PC-3 (cell line): ENCODE results near the gene VPS35L. TPM values are rescaled to one million over a fixed set of nuclear protein-coding genes. Genes with fewer than 3 reads are reported as not detected.

Experiments used
- ATAC-seq: fragments of 200-7000 bp; cut with Tn5 transposase; 2 replicates; pipeline ENCODE4 v1.9.1; 2020; ENCODE audit warnings: mild to moderate bottlenecking, moderate library complexity
- BruUV-seq: library from RNA; stranded (reverse); fragments of 400-500 nt; replicated peaks from 2 replicates; lab custom pipeline; 2021; lab: Mats Ljungman, UMichigan
- CTCF ChIA-PET: fragments of 300-600 bp; sonication (Branson Sonifier 250); formaldehyde crosslinking; loops from one replicate; lab custom pipeline; 2022; ENCODE audit warnings: antibody characterized with exemption; lab: Charles Lee
- POLR2A ChIA-PET: fragments of 300-600 bp; sonication (Branson Sonifier 250); formaldehyde crosslinking; loops from one replicate; lab custom pipeline; 2022; ENCODE audit warnings: antibody characterized with exemption; ENCODE audit not compliant: unreplicated experiment; lab: Charles Lee
- DNase-seq: peaks from one replicate; pipeline ENCODE4 v3.0.0-alpha.2; 2015
- H2AFZ ChIP-seq: fragments of 300-600 bp; sonication (generic); 2 replicates; pipeline ENCODE4 v1.6.0; 2016; ENCODE audit warnings: antibody characterized with exemption, low read length
- H3F3A ChIP-seq: fragments of 300-600 bp; sonication (generic); one replicate; pipeline ENCODE4 v1.6.0; 2017; ENCODE audit warnings: antibody characterized with exemption, low read length, control low read depth, mild to moderate bottlenecking; ENCODE audit not compliant: unreplicated experiment
- H3K27ac ChIP-seq: fragments of 300-600 bp; sonication (generic); 2 replicates; pipeline ENCODE4 v1.5.1; 2016; ENCODE audit warnings: mild to moderate bottlenecking, low read length
- H3K27me3 ChIP-seq: fragments of 300-600 bp; sonication (generic); 2 replicates; pipeline ENCODE4 v1.6.1; 2016; ENCODE audit warnings: low read length, mixed read lengths
- H3K36me3 ChIP-seq: fragments of 300-600 bp; sonication (generic); 2 replicates; pipeline ENCODE4 v1.6.1; 2016; ENCODE audit warnings: low read depth, mixed run types, low read length, mixed read lengths
- H3K4me1 ChIP-seq: fragments of 300-600 bp; sonication (generic); 2 replicates; pipeline ENCODE4 v1.5.1; 2016; ENCODE audit warnings: low read length; ENCODE audit not compliant: insufficient read depth
- H3K4me2 ChIP-seq: fragments of 300-600 bp; sonication (generic); 2 replicates; pipeline ENCODE4 v1.6.0; 2016; ENCODE audit warnings: low read length
- H3K4me3 ChIP-seq: fragments of 300-600 bp; sonication (generic); 2 replicates; pipeline ENCODE4 v1.5.1; 2016; ENCODE audit warnings: mild to moderate bottlenecking, low read length, mixed read lengths
- H3K79me2 ChIP-seq: fragments of 300-600 bp; sonication (generic); 2 replicates; pipeline ENCODE4 v1.6.1; 2017; ENCODE audit warnings: low read length, mixed read lengths
- H3K9ac ChIP-seq: fragments of 300-600 bp; sonication (generic); 2 replicates; pipeline ENCODE4 v1.6.0; 2016; ENCODE audit warnings: mild to moderate bottlenecking, low read length
- H3K9me2 ChIP-seq: fragments of 300-600 bp; sonication (generic); replicated peaks from 2 replicates; pipeline ENCODE4 v1.6.1; 2016; ENCODE audit warnings: mixed run types, low read length, mixed read lengths
- H3K9me3 ChIP-seq: fragments of 300-600 bp; sonication (generic); 2 replicates; pipeline ENCODE4 v1.6.1; 2016; ENCODE audit warnings: low read length, mixed read lengths
- H4K20me1 ChIP-seq: fragments of 300-600 bp; sonication (generic); 2 replicates; pipeline ENCODE4 v1.6.1; 2016; ENCODE audit warnings: low read length, mixed read lengths
- EZH2 ChIP-seq: fragments of 300-600 bp; sonication (generic); IDR thresholded peaks from one replicate; pipeline ENCODE4 v1.6.1; 2017; ENCODE audit warnings: antibody characterized with exemption, mild to moderate bottlenecking, low read length; ENCODE audit not compliant: unreplicated experiment
- EZH2phosphoT487 ChIP-seq: fragments of 300-600 bp; sonication (generic); IDR thresholded peaks from 2 replicates; pipeline ENCODE4 v1.6.1; 2018; ENCODE audit warnings: mild to moderate bottlenecking, antibody characterized with exemption, low read length, borderline replicate concordance
- intact Hi-C: fragments of 100-400 bp; cut with micrococcal nuclease; formaldehyde crosslinking; loops from 2 replicates; pipeline ENCODE4 v1.9.0; 2023
- total RNA-seq: library from RNA; depleted of rRNA; stranded (reverse); fragments of >200 nt; gene quantifications from 2 replicates; pipeline ENCODE4 v1.2.3, GENCODE V29; 2014
- TF ChIP-seq, protein P1 (sequence below): fragments of 300-600 bp; sonication (generic); conservative IDR thresholded peaks from 2 replicates; pipeline ENCODE4 v1.5.1; 2017; ENCODE audit warnings: antibody characterized with exemption, low read depth, mild to moderate bottlenecking, low read length

The VPS35L gene
- total RNA-seq, 1 experiment from 2014 or later = 2.9 TPM

DNA sequence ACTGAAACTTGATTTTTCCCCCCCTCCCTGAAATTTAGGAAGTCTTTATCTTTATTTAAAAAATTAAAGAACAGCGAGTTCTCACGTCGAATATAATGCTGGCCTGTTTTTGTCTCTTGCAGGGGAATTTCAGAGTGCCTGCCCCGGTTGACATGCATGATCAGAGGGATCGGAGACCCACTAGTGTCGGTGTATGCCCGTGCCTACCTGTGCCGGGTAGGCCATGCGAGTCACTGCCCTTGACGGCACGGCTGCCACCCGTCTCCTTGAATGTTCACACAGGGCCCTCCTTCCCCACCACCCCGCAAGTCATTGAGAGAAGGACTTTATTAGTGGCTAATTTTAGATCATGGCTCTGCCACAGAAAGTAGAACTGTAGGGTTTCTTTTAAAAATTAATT, 54.7 kb downstream of the VPS35L start:
- DNase-seq (no peak), ATAC-seq (no peak)
- H2AFZ ChIP-seq = no peak overlapping the region
- intact Hi-C loops = no loop called here
- H3K4me2 ChIP-seq = no peak overlapping the region
- H3K36me3 ChIP-seq = no peaks in the 10 kb centered on the region
- POLR2A ChIA-PET = no interaction called here
- H3K9ac ChIP-seq = no peak overlapping the region
- no peak overlapping the region for H3K27ac ChIP-seq
- peaks cover 32% of the 10 kb centered on the region for H3K4me1 ChIP-seq
- H3K9me3 ChIP-seq = no peaks in the 10 kb centered on the region
- no peaks in the 10 kb centered on the region for H4K20me1 ChIP-seq
- TF ChIP-seq EZH2phosphoT487 = no peak
- TF ChIP-seq, protein P1, sequence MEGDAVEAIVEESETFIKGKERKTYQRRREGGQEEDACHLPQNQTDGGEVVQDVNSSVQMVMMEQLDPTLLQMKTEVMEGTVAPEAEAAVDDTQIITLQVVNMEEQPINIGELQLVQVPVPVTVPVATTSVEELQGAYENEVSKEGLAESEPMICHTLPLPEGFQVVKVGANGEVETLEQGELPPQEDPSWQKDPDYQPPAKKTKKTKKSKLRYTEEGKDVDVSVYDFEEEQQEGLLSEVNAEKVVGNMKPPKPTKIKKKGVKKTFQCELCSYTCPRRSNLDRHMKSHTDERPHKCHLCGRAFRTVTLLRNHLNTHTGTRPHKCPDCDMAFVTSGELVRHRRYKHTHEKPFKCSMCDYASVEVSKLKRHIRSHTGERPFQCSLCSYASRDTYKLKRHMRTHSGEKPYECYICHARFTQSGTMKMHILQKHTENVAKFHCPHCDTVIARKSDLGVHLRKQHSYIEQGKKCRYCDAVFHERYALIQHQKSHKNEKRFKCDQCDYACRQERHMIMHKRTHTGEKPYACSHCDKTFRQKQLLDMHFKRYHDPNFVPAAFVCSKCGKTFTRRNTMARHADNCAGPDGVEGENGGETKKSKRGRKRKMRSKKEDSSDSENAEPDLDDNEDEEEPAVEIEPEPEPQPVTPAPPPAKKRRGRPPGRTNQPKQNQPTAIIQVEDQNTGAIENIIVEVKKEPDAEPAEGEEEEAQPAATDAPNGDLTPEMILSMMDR = no peak
- TF ChIP-seq EZH2 = no peak
- H3F3A ChIP-seq = peaks cover 3% of the 10 kb centered on the region
- CTCF ChIA-PET = no interaction called here
- no peaks in the 10 kb centered on the region for H3K79me2 ChIP-seq
- no peaks in the 10 kb centered on the region for H3K9me2 ChIP-seq
- H3K27me3 ChIP-seq = no peaks in the 10 kb centered on the region
- H3K4me3 ChIP-seq = no peak overlapping the region
- BruUV-seq = no TSS peak

DNA sequence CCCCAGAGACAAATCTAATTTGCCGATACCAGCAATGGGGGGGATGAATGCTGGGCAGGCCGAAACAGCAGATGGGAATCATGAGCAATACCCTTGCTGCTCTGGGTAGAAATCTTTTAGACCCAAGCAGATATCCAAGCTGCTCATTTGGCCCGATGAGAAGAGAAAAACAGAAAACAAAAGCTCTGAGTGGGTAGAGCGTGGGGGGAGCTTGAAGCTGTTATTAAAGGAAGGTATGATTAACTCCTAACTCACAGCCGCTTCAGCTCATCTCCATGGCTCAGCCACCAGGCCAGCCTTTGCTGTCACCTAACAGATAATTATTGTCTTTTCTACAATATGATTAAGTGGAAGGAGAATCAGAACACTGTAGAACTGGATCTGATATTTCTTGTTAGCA, 58.3 kb downstream of the VPS35L start:
- H3K4me2 ChIP-seq = no peak overlapping the region
- no peaks in the 10 kb centered on the region for H3F3A ChIP-seq
- H3K9me3 ChIP-seq = no peaks in the 10 kb centered on the region
- H4K20me1 ChIP-seq = no peaks in the 10 kb centered on the region
- H3K4me1 ChIP-seq = no peaks in the 10 kb centered on the region
- BruUV-seq = no TSS peak
- H3K36me3 ChIP-seq = no peaks in the 10 kb centered on the region
- H3K9ac ChIP-seq = no peak overlapping the region
- POLR2A ChIA-PET = no interaction called here
- no peak for TF ChIP-seq EZH2phosphoT487
- TF ChIP-seq, protein P1 = no peak
- no peak for TF ChIP-seq EZH2
- intact Hi-C loops = no loop called here
- ATAC-seq (no peak), DNase-seq (no peak)
- CTCF ChIA-PET = no interaction called here
- no peaks in the 10 kb centered on the region for H3K79me2 ChIP-seq
- H3K4me3 ChIP-seq = no peak overlapping the region
- no peaks in the 10 kb centered on the region for H3K27me3 ChIP-seq
- H3K9me2 ChIP-seq = no peaks in the 10 kb centered on the region
- no peak overlapping the region for H2AFZ ChIP-seq
- no peak overlapping the region for H3K27ac ChIP-seq

DNA sequence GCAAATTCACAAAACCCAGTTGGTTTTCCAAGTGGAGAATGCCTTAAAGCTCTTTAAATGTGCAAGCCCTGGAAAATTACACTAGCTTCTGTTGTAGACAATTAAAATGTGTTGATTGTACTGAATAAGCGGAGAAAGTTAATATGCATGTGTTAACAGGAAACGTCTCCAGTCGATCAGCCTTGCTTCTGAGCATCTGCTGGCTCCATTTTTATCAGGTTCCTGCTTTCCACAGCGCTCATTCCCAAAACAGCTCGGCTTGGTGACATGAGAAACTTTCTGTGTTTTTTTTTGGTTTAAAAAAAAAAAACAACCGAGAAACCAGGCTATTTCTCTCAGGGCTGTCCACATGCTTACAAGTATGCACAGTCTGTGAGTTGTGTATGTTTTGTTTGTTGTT, 60.7 kb downstream of the VPS35L start:
- no peaks in the 10 kb centered on the region for H3K9me3 ChIP-seq
- BruUV-seq = no TSS peak
- H3F3A ChIP-seq = no peaks in the 10 kb centered on the region
- intact Hi-C loops = no loop called here
- DNase-seq = no peak
- no peaks in the 10 kb centered on the region for H3K27me3 ChIP-seq
- H3K79me2 ChIP-seq = no peaks in the 10 kb centered on the region
- CTCF ChIA-PET = no interaction called here
- H3K27ac ChIP-seq = no peak overlapping the region
- H3K9me2 ChIP-seq = no peaks in the 10 kb centered on the region
- POLR2A ChIA-PET = no interaction called here
- H3K4me2 ChIP-seq = no peak overlapping the region
- no peaks in the 10 kb centered on the region for H3K4me1 ChIP-seq
- no peak for ATAC-seq
- no peak overlapping the region for H2AFZ ChIP-seq
- H4K20me1 ChIP-seq = no peaks in the 10 kb centered on the region
- no peak overlapping the region for H3K4me3 ChIP-seq
- TF ChIP-seq EZH2phosphoT487 (no peak), EZH2 (no peak)
- TF ChIP-seq, protein P1 = no peak
- no peaks in the 10 kb centered on the region for H3K36me3 ChIP-seq
- H3K9ac ChIP-seq = no peak overlapping the region
